HG03103 (cell line): ENCODE measurements around the gene KRT38.
"Not testable (repeated sequence)": the region's sequence is repeated elsewhere in the genome, so short reads cannot be mapped to it uniquely, and the experiment has no call there.

ENCODE experiments used
- ATAC-seq: cut with Tn5 transposase; IDR thresholded peaks from one replicate; pipeline ENCODE4 v1.9.1; 2021; ENCODE audit warnings: low read depth; ENCODE audit not compliant: unreplicated experiment

Gene KRT38

GRCh38 chr17:41428591-41429291 lies 12.0 kb downstream of the KRT38 start:
- ATAC-seq = no peak

GRCh38 chr17:41424111-41424635 lies 16.6 kb downstream of the KRT38 start, which contains the start of gene KRT37:
Gene KRT37 (minus strand): TSS chr17:41424585. CDS start chr17:41424523, 62 bp downstream.
- no peak for ATAC-seq

- not testable (repeated sequence) for ATAC-seq
Observed at GRCh38 chr17:41422586-41422985, 18.2 kb downstream of the KRT38 start.

GRCh38 chr17:41421617-41422016 lies 19.2 kb downstream of the KRT38 start:
- no peak for ATAC-seq

GRCh38 chr17:41421116-41421515 lies 19.7 kb downstream of the KRT38 start:
- no peak for ATAC-seq

GRCh38 chr17:41420134-41420533 lies 20.6 kb downstream of the KRT38 start:
- ATAC-seq = no peak

GRCh38 chr17:41419716-41420115 lies 21.1 kb downstream of the KRT38 start:
- no peak for ATAC-seq

- ATAC-seq = no peak
Observed at GRCh38 chr17:41418116-41418860, 22.5 kb downstream of the KRT38 start.

GRCh38 chr17:41417576-41418015 lies 23.2 kb downstream of the KRT38 start:
- no peak for ATAC-seq

GRCh38 chr17:41417127-41417526 lies 23.7 kb downstream of the KRT38 start:
- no peak for ATAC-seq

- no peak for ATAC-seq
Observed at GRCh38 chr17:41416479-41416878, 24.3 kb downstream of the KRT38 start.

GRCh38 chr17:41415833-41416335 lies 24.9 kb downstream of the KRT38 start:
- ATAC-seq = no peak

- no peak for ATAC-seq
Observed at GRCh38 chr17:41415411-41415810, 25.4 kb downstream of the KRT38 start.

GRCh38 chr17:41413982-41414381 lies 26.8 kb downstream of the KRT38 start:
- no peak for ATAC-seq

GRCh38 chr17:41413353-41413957 lies 27.3 kb downstream of the KRT38 start:
- ATAC-seq = no peak

- no peak for ATAC-seq
Observed at GRCh38 chr17:41411072-41411840, 29.5 kb downstream of the KRT38 start.

- no peak for ATAC-seq
Observed at GRCh38 chr17:41407226-41407625, 33.6 kb downstream of the KRT38 start.

GRCh38 chr17:41406205-41406604 lies 34.6 kb downstream of the KRT38 start:
- ATAC-seq = no peak

- no peak for ATAC-seq
Observed at GRCh38 chr17:41404024-41404671, 36.6 kb downstream of the KRT38 start.
